HepG2 (cell line): ENCODE measurements around the gene GNL3. TPM values are rescaled to one million over a fixed set of nuclear protein-coding genes. Genes with fewer than 3 reads are reported as not detected.

ENCODE experiments used
- AGO1 ChIP-seq: fragments of 200-400 bp; formaldehyde crosslinking; IDR thresholded peaks from 2 replicates; pipeline ENCODE4 v1.6.1; 2017; ENCODE audit warnings: mild to moderate bottlenecking, low read depth, low read length, moderate library complexity; ENCODE audit not compliant: poor library complexity, severe bottlenecking
- CENPX ChIP-seq: sonication (generic); formaldehyde crosslinking; IDR thresholded peaks from 2 replicates; pipeline ENCODE4 v1.9.0; 2021; ENCODE audit warnings: mild to moderate bottlenecking, missing genetic modification reagents, moderate library complexity
- KLF13 ChIP-seq: sonication (generic); formaldehyde crosslinking; IDR thresholded peaks from 2 replicates; pipeline ENCODE4 v1.4.0; 2020; ENCODE audit warnings: mild to moderate bottlenecking, missing genetic modification reagents
- MEF2D ChIP-seq: sonication (generic); formaldehyde crosslinking; IDR thresholded peaks from 2 replicates; pipeline ENCODE4 v1.5.1; 2020; ENCODE audit warnings: mild to moderate bottlenecking, missing genetic modification reagents
- MIER3 ChIP-seq: IDR thresholded peaks from 2 replicates; pipeline ENCODE4 v1.6.1; 2016; ENCODE audit warnings: missing compliant biosample characterization, borderline replicate concordance
- SALL2 ChIP-seq: sonication (generic); formaldehyde crosslinking; IDR thresholded peaks from 2 replicates; pipeline ENCODE4 v1.8.1; 2023; ENCODE audit warnings: mild to moderate bottlenecking, missing genetic modification reagents, inconsistent platforms
- ZBTB8A ChIP-seq: sonication (generic); formaldehyde crosslinking; IDR thresholded peaks from 2 replicates; pipeline ENCODE4 v1.4.0; 2020; ENCODE audit warnings: mild to moderate bottlenecking, low read depth, missing genetic modification reagents, borderline replicate concordance
- ZNF839 ChIP-seq: sonication (generic); formaldehyde crosslinking; IDR thresholded peaks from 2 replicates; pipeline ENCODE4 v1.4.0; 2020; ENCODE audit warnings: missing genetic modification reagents, mild to moderate bottlenecking, borderline replicate concordance
- polyA plus RNA-seq, 8 experiments: library from polyadenylated mRNA; depleted of rRNA in 3 of 8; stranded (reverse) in 7 of 8; unstranded in 1 of 8; fragments of >200 nt; fragmentation: Illumina TruSeq in 4 of 8; extraction: Trizol in 4 of 8; gene quantifications; 2 replicates each; pipeline versions ENCODE4 v1.2.1 to v1.2.3, GENCODE V29; 2011 to 2016; ENCODE audit warnings: low read depth in 4 of 8, missing spikeins in 1 of 8, mixed read lengths in 1 of 8; ENCODE audit not compliant: insufficient read depth in 1 of 8
- total RNA-seq, 5 experiments: library from RNA; depleted of rRNA; stranded (reverse); fragments of >200 nt; fragmentation: Illumina TruSeq; extraction: Trizol; gene quantifications; 2 replicates each; pipeline ENCODE4 v1.2.3, GENCODE V29; 2016; ENCODE audit warnings: low read depth in 1 of 5
- TF ChIP-seq, protein P1 (sequence below): sonication (generic); formaldehyde crosslinking; conservative IDR thresholded peaks from 2 replicates; pipeline ENCODE4 v1.4.0; 2020; ENCODE audit warnings: mild to moderate bottlenecking, missing genetic modification reagents, moderate library complexity
- TF ChIP-seq, protein P2 (sequence below): sonication (generic); formaldehyde crosslinking; IDR thresholded peaks from 2 replicates; pipeline ENCODE4 v1.4.0; 2020; ENCODE audit warnings: missing genetic modification reagents
- TF ChIP-seq, protein P3 (sequence below), 2 experiments: sonication (generic) in 1 of 2; formaldehyde crosslinking in 1 of 2; IDR thresholded peaks; 2 replicates each; pipeline versions ENCODE4 v1.6.1 to v1.9.0; 2014 to 2022; ENCODE audit warnings: antibody characterized with exemption in 1 of 2, borderline replicate concordance in 1 of 2, inconsistent platforms in 1 of 2, low read depth in 1 of 2, missing genetic modification reagents in 1 of 2
- TF ChIP-seq, protein P4 (sequence below): sonication (generic); formaldehyde crosslinking; IDR thresholded peaks from 2 replicates; pipeline ENCODE4 v1.4.0; 2020; ENCODE audit warnings: missing genetic modification reagents, mild to moderate bottlenecking, borderline replicate concordance
- TF ChIP-seq, protein P5 (sequence below): sonication (generic); formaldehyde crosslinking; conservative IDR thresholded peaks from 2 replicates; pipeline ENCODE4 v1.8.0; 2022; ENCODE audit warnings: mild to moderate bottlenecking, moderate library complexity, missing genetic modification reagents

Gene GNL3
- total and polyA plus RNA-seq, 2 of the 13 experiments (the other 11 are each of a cell fraction or from before 2014, with no cell fraction given): 129 to 257 TPM

DNA sequence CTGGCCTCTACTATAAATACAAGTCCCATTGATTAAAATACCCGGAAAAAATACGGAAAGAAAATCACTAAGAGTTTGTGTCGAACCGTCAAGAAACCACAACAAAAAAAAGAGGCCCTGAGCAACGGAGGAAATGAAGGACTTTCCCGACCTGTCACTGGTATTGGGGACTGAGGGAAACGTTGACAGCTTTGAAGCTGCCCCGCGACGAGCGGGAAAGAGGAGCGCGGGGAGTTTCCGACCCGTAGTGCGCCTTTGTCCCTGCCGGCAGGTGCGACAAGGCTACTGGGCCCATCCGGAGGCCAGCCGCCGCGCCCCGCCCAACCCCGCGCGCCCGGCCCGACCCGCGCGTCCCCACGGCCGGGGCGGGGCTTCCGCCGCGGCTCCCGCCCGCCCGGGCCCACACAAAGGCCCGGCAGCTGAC is 535 bp upstream of the GNL3 start (continued):
- TF ChIP-seq, protein P1, sequence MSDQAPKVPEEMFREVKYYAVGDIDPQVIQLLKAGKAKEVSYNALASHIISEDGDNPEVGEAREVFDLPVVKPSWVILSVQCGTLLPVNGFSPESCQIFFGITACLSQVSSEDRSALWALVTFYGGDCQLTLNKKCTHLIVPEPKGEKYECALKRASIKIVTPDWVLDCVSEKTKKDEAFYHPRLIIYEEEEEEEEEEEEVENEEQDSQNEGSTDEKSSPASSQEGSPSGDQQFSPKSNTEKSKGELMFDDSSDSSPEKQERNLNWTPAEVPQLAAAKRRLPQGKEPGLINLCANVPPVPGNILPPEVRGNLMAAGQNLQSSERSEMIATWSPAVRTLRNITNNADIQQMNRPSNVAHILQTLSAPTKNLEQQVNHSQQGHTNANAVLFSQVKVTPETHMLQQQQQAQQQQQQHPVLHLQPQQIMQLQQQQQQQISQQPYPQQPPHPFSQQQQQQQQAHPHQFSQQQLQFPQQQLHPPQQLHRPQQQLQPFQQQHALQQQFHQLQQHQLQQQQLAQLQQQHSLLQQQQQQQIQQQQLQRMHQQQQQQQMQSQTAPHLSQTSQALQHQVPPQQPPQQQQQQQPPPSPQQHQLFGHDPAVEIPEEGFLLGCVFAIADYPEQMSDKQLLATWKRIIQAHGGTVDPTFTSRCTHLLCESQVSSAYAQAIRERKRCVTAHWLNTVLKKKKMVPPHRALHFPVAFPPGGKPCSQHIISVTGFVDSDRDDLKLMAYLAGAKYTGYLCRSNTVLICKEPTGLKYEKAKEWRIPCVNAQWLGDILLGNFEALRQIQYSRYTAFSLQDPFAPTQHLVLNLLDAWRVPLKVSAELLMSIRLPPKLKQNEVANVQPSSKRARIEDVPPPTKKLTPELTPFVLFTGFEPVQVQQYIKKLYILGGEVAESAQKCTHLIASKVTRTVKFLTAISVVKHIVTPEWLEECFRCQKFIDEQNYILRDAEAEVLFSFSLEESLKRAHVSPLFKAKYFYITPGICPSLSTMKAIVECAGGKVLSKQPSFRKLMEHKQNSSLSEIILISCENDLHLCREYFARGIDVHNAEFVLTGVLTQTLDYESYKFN (CRISPR knock-in tag): no peak
- TF ChIP-seq, protein P2, sequence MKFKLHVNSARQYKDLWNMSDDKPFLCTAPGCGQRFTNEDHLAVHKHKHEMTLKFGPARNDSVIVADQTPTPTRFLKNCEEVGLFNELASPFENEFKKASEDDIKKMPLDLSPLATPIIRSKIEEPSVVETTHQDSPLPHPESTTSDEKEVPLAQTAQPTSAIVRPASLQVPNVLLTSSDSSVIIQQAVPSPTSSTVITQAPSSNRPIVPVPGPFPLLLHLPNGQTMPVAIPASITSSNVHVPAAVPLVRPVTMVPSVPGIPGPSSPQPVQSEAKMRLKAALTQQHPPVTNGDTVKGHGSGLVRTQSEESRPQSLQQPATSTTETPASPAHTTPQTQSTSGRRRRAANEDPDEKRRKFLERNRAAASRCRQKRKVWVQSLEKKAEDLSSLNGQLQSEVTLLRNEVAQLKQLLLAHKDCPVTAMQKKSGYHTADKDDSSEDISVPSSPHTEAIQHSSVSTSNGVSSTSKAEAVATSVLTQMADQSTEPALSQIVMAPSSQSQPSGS (CRISPR knock-in tag): no peak
- TF ChIP-seq CENPX (CRISPR knock-in tag) (no peak), MIER3 (CRISPR knock-in tag) (no peak), ZNF839 (no peak), KLF13 (CRISPR knock-in tag) (no peak), SALL2 (CRISPR knock-in tag) (no peak), AGO1 (no peak), ZBTB8A (CRISPR knock-in tag) (no peak), MEF2D (CRISPR knock-in tag) (no peak)
- TF ChIP-seq, protein P3, sequence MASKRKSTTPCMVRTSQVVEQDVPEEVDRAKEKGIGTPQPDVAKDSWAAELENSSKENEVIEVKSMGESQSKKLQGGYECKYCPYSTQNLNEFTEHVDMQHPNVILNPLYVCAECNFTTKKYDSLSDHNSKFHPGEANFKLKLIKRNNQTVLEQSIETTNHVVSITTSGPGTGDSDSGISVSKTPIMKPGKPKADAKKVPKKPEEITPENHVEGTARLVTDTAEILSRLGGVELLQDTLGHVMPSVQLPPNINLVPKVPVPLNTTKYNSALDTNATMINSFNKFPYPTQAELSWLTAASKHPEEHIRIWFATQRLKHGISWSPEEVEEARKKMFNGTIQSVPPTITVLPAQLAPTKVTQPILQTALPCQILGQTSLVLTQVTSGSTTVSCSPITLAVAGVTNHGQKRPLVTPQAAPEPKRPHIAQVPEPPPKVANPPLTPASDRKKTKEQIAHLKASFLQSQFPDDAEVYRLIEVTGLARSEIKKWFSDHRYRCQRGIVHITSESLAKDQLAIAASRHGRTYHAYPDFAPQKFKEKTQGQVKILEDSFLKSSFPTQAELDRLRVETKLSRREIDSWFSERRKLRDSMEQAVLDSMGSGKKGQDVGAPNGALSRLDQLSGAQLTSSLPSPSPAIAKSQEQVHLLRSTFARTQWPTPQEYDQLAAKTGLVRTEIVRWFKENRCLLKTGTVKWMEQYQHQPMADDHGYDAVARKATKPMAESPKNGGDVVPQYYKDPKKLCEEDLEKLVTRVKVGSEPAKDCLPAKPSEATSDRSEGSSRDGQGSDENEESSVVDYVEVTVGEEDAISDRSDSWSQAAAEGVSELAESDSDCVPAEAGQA (IDR thresholded peaks at IDR 0.05; ENCODE audit: low read depth): no peak
- TF ChIP-seq, protein P3 (CRISPR knock-in tag; IDR thresholded peaks at IDR 0.05; ENCODE audit: borderline replicate concordance): peak; percentile 40; the same call in 1 of the 2 replicates
- TF ChIP-seq, protein P4, sequence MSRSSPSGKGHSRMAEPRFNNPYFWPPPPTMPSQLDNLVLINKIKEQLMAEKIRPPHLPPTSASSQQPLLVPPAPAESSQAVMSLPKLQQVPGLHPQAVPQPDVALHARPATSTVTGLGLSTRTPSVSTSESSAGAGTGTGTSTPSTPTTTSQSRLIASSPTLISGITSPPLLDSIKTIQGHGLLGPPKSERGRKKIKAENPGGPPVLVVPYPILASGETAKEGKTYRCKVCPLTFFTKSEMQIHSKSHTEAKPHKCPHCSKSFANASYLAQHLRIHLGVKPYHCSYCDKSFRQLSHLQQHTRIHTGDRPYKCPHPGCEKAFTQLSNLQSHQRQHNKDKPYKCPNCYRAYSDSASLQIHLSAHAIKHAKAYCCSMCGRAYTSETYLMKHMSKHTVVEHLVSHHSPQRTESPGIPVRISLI (CRISPR knock-in tag): no peak
- TF ChIP-seq, protein P5, sequence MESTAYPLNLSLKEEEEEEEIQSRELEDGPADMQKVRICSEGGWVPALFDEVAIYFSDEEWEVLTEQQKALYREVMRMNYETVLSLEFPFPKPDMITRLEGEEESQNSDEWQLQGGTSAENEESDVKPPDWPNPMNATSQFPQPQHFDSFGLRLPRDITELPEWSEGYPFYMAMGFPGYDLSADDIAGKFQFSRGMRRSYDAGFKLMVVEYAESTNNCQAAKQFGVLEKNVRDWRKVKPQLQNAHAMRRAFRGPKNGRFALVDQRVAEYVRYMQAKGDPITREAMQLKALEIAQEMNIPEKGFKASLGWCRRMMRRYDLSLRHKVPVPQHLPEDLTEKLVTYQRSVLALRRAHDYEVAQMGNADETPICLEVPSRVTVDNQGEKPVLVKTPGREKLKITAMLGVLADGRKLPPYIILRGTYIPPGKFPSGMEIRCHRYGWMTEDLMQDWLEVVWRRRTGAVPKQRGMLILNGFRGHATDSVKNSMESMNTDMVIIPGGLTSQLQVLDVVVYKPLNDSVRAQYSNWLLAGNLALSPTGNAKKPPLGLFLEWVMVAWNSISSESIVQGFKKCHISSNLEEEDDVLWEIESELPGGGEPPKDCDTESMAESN (CRISPR knock-in tag): no peak; the same call in 1 of the 2 replicates
